H9 (cell line): ENCODE results near the gene SERTAD1. TPM values are rescaled to one million over a fixed set of nuclear protein-coding genes. Genes with fewer than 3 reads are reported as not detected.

Experiments
- DNase-seq: peaks from one replicate; pipeline ENCODE4 v3.0.0-alpha.2; 2017
- H2AFZ ChIP-seq: one replicate; pipeline ENCODE4 v1.6.1; 2013; ENCODE audit warnings: mild to moderate bottlenecking, low read length, control low read depth, moderate library complexity
- H2AK5ac ChIP-seq: 2 replicates; pipeline ENCODE4 v1.6.1; 2013; ENCODE audit warnings: low read length, control low read depth, mixed read lengths; ENCODE audit not compliant: insufficient read length
- H2BK120ac ChIP-seq: one replicate; pipeline ENCODE4 v1.6.1; 2013; ENCODE audit warnings: low read depth, mild to moderate bottlenecking, low read length, control low read depth, inconsistent platforms; ENCODE audit not compliant: poor library complexity, severe bottlenecking
- H2BK12ac ChIP-seq: 2 replicates; pipeline ENCODE4 v1.6.1; 2013; ENCODE audit warnings: low read length, control low read depth, mixed read lengths, low read depth; ENCODE audit not compliant: insufficient read length
- H2BK15ac ChIP-seq: 2 replicates; pipeline ENCODE4 v1.6.1; 2013; ENCODE audit warnings: low read depth, low read length, control low read depth
- H2BK20ac ChIP-seq: one replicate; pipeline ENCODE4 v1.6.1; 2013; ENCODE audit warnings: low read depth, mild to moderate bottlenecking, low read length, control low read depth, inconsistent platforms; ENCODE audit not compliant: poor library complexity, severe bottlenecking
- H2BK5ac ChIP-seq: 2 replicates; pipeline ENCODE4 v1.6.1; 2013; ENCODE audit warnings: low read length, control low read depth, mixed read lengths; ENCODE audit not compliant: insufficient read length
- H3K14ac ChIP-seq: 2 replicates; pipeline ENCODE4 v1.6.1; 2013; ENCODE audit warnings: low read length, control low read depth; ENCODE audit not compliant: insufficient read depth
- H3K18ac ChIP-seq: 2 replicates; pipeline ENCODE4 v1.6.1; 2013; ENCODE audit warnings: low read depth, mild to moderate bottlenecking, mixed read lengths, low read length, control low read depth; ENCODE audit not compliant: insufficient read length
- H3K23ac ChIP-seq: 2 replicates; pipeline ENCODE4 v1.6.1; 2013; ENCODE audit warnings: low read length, control low read depth, mixed read lengths, low read depth; ENCODE audit not compliant: insufficient read length
- H3K23me2 ChIP-seq: 2 replicates; pipeline ENCODE4 v1.6.1; 2013; ENCODE audit warnings: low read depth, mild to moderate bottlenecking, mixed read lengths, low read length, control low read depth; ENCODE audit not compliant: insufficient read length, poor library complexity, severe bottlenecking
- H3K27ac ChIP-seq: 2 replicates; pipeline ENCODE4 v1.5.1; 2013; ENCODE audit warnings: low read length, control low read depth, mixed read lengths, low read depth; ENCODE audit not compliant: insufficient read length
- H3K27me3 ChIP-seq: 2 replicates; pipeline ENCODE4 v1.6.1; 2013; ENCODE audit warnings: low read length, control low read depth, inconsistent platforms; ENCODE audit not compliant: insufficient read depth
- H3K4ac ChIP-seq: 2 replicates; pipeline ENCODE4 v1.6.1; 2013; ENCODE audit warnings: low read depth, mild to moderate bottlenecking, control low read depth, inconsistent platforms, low read length, moderate library complexity
- H3K4me1 ChIP-seq: 2 replicates; pipeline ENCODE4 v1.6.1; 2013; ENCODE audit warnings: low read length, control low read depth, inconsistent platforms; ENCODE audit not compliant: insufficient read depth
- H3K4me2 ChIP-seq: 2 replicates; pipeline ENCODE4 v1.6.1; 2013; ENCODE audit warnings: low read length, control low read depth, mixed read lengths; ENCODE audit not compliant: insufficient read length, insufficient read depth
- H3K56ac ChIP-seq: 2 replicates; pipeline ENCODE4 v1.6.1; 2013; ENCODE audit warnings: low read depth, mild to moderate bottlenecking, mixed read lengths, low read length, control low read depth; ENCODE audit not compliant: insufficient read length
- H3K79me1 ChIP-seq: 2 replicates; pipeline ENCODE4 v1.6.1; 2013; ENCODE audit warnings: low read depth, mild to moderate bottlenecking, moderate library complexity, low read length, control low read depth, inconsistent platforms; ENCODE audit not compliant: insufficient read depth, poor library complexity, severe bottlenecking
- H3K79me2 ChIP-seq: 2 replicates; pipeline ENCODE4 v1.6.1; 2013; ENCODE audit warnings: low read length, control low read depth, inconsistent platforms; ENCODE audit not compliant: insufficient read depth
- H3K9ac ChIP-seq: 2 replicates; pipeline ENCODE4 v1.6.1; 2013; ENCODE audit warnings: low read length, control low read depth, mixed read lengths; ENCODE audit not compliant: insufficient read length; ENCODE audit errors: extremely low read depth
- H3K9me3 ChIP-seq: one replicate; pipeline ENCODE4 v1.6.1; 2013; ENCODE audit warnings: low read depth, low read length, inconsistent platforms; ENCODE audit not compliant: control insufficient read depth
- H3T11ph ChIP-seq: one replicate; pipeline ENCODE4 v1.6.1; 2013; ENCODE audit warnings: mild to moderate bottlenecking, low read length, control low read depth, inconsistent platforms
- H4K20me1 ChIP-seq: one replicate; pipeline ENCODE4 v1.6.1; 2013; ENCODE audit not compliant: control insufficient read depth, insufficient read length, insufficient read depth
- H4K5ac ChIP-seq: 2 replicates; pipeline ENCODE4 v1.6.1; 2013; ENCODE audit warnings: low read depth, mild to moderate bottlenecking, mixed read lengths, low read length, control low read depth; ENCODE audit not compliant: insufficient read length
- H4K8ac ChIP-seq: replicated peaks from 2 replicates; pipeline ENCODE4 v1.6.1; 2013; ENCODE audit warnings: low read length, control low read depth, mixed read lengths, low read depth; ENCODE audit not compliant: insufficient read length
- H4K91ac ChIP-seq: 2 replicates; pipeline ENCODE4 v1.6.1; 2013; ENCODE audit warnings: low read depth, mild to moderate bottlenecking, moderate library complexity, mixed read lengths, low read length, control low read depth; ENCODE audit not compliant: insufficient read length
- H3K27ac Mint-ChIP-seq, 3 experiments: 2 replicates in 2 of 3; 3 replicates in 1 of 3; pipeline ENCODE4 v1.8.0; 2020 to 2021; ENCODE audit warnings: mixed read lengths in 3 of 3, mild to moderate bottlenecking in 1 of 3, moderate library complexity in 1 of 3
- H3K27me3 Mint-ChIP-seq: 2 replicates; pipeline ENCODE4 v1.8.0; 2021; ENCODE audit warnings: low read depth, mild to moderate bottlenecking, moderate library complexity, mixed read lengths
- H3K36me3 Mint-ChIP-seq, 3 experiments: 2 replicates in 2 of 3; 3 replicates in 1 of 3; pipeline ENCODE4 v1.8.0; 2020 to 2021; ENCODE audit warnings: low read depth in 3 of 3, mixed read lengths in 3 of 3; ENCODE audit not compliant: insufficient read depth in 1 of 3
- H3K4me1 Mint-ChIP-seq, 2 experiments: 2 replicates each; pipeline ENCODE4 v1.8.0; 2020; ENCODE audit warnings: mixed read lengths in 2 of 2
- H3K4me3 Mint-ChIP-seq, 2 experiments: 2 replicates in 1 of 2; 3 replicates in 1 of 2; pipeline ENCODE4 v1.8.0; 2020 to 2021; ENCODE audit warnings: mild to moderate bottlenecking in 2 of 2, mixed read lengths in 2 of 2, moderate library complexity in 1 of 2
- H3K9me3 Mint-ChIP-seq, 2 experiments: 2 replicates in 1 of 2; 3 replicates in 1 of 2; pipeline ENCODE4 v1.8.0; 2020; ENCODE audit warnings: mild to moderate bottlenecking in 2 of 2, mixed read lengths in 2 of 2, moderate library complexity in 1 of 2
- CTCF ChIP-seq: fragments of 200-600 bp; sonication (generic); conservative IDR thresholded peaks from 3 replicates; pipeline ENCODE4 v1.8.0; 2021; ENCODE audit warnings: antibody characterized with exemption, mild to moderate bottlenecking
- WGBS: extraction: QIAGEN DNeasy Blood & Tissue Kit; methylation state at CpG from one replicate; pipeline ENCODE4 v1.1.7; 2013; ENCODE audit warnings: missing lambda C conversion rate, low lambda C conversion rate, mixed read lengths; ENCODE audit not compliant: insufficient read length; ENCODE audit errors: extremely low coverage; 5-methylcytosine and 5-hydroxymethylcytosine counted together
- total RNA-seq: library from RNA; stranded (reverse); gene quantifications from 2 replicates; pipeline ENCODE4 v1.2.1, GENCODE V29; 2021

Gene SERTAD1
- total RNA-seq, 1 experiment from 2014 or later, result 7.9 TPM

DNA sequence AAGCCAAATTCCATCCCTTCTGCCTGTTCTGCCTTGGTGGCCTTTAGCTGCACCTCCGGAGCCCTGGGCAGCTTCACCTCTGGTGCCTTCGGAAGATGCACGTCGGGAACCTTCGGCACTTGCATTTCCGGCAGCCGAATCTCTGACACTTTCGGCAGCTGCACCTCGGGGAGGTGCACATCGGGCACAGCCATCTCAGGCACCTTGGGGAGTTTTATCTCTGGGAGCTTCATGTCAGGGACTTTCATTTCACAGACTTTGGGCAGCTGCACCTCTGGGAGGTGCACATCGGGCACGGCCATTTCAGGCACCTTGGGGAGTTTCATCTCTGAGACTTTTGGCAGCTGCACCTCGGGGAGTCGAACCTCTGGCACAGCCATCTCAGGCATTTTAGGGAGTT is 29.8 kb downstream of the SERTAD1 start:
- Histone ChIP-seq H3K23me2 (peaks cover 7% of the 10 kb centered on the region), H2BK5ac (no peak overlapping the region), H2BK12ac (no peak overlapping the region), H2BK15ac (no peak overlapping the region), H4K5ac (no peak overlapping the region), H3K9me3 (no peaks in the 10 kb centered on the region), H3K79me2 (no peaks in the 10 kb centered on the region), H3K18ac (no peak overlapping the region), H4K20me1 (no peaks in the 10 kb centered on the region), H3K9ac (no peak overlapping the region), H3K4me2 (no peak overlapping the region), H2AFZ (no peak overlapping the region), H4K8ac (no peak overlapping the region), H2BK20ac (no peak overlapping the region), H3K27me3 (no peaks in the 10 kb centered on the region; the same call in 1 of the 2 replicates), H3K23ac (no peak overlapping the region), H3K56ac (no peak overlapping the region), H3T11ph (no peak overlapping the region), H3K79me1 (no peaks in the 10 kb centered on the region), H3K4ac (no peak overlapping the region), H4K91ac (no peak overlapping the region), H3K14ac (no peak overlapping the region), H3K27ac (no peak overlapping the region), H3K4me1 (no peaks in the 10 kb centered on the region), H2BK120ac (no peak overlapping the region), H2AK5ac (no peak overlapping the region)
- no CpG with 5 or more reads among the region's 14 CpGs for WGBS
- H3K9me3 Mint-ChIP-seq, result no peaks in the 10 kb centered on the region
- DNase-seq, result no peak
- no peaks in the 10 kb centered on the region; a peak in 1 of 7 replicates for H3K36me3 Mint-ChIP-seq
- no peak overlapping the region for H3K4me3 Mint-ChIP-seq
- H3K4me1 Mint-ChIP-seq, result peaks cover 11 to 18% of the 10 kb centered on the region in 2 experiments
- TF ChIP-seq CTCF, result no peak
- peaks cover 19% of the 10 kb centered on the region for H3K27me3 Mint-ChIP-seq
- H3K27ac Mint-ChIP-seq, result no peak overlapping the region
